WTC11 (cell line): ENCODE results near the gene MYCBPAP. TPM values are rescaled to one million over a fixed set of nuclear protein-coding genes. Genes with fewer than 3 reads are reported as not detected.

Experiments used
- ATAC-seq: fragments of 200-7000 bp; cut with Tn5 transposase; 2 replicates; pipeline ENCODE4 v1.10.0; 2021; ENCODE audit warnings: mild to moderate bottlenecking, moderate library complexity
- CTCF ChIA-PET: fragments of 300-600 bp; sonication (Branson Sonifier 250); formaldehyde crosslinking; loops from one replicate; lab custom pipeline; 2021; ENCODE audit warnings: antibody characterized with exemption; lab: Charles Lee
- POLR2A ChIA-PET: fragments of 350-600 bp; sonication (Branson Sonifier 250); formaldehyde crosslinking; loops from one replicate; lab custom pipeline; 2021; ENCODE audit warnings: antibody characterized with exemption; lab: Charles Lee
- DNase-seq: peaks from one replicate; pipeline ENCODE4 v3.0.0; 2021; ENCODE audit warnings: low spot score
- H3K27ac Mint-ChIP-seq: 2 replicates; pipeline ENCODE4 v1.8.0; 2021; ENCODE audit warnings: mixed read lengths
- H3K27me3 Mint-ChIP-seq: 2 replicates; pipeline ENCODE4 v1.8.0; 2021; ENCODE audit warnings: low read depth, mild to moderate bottlenecking, moderate library complexity, mixed read lengths
- H3K36me3 Mint-ChIP-seq: 2 replicates; pipeline ENCODE4 v1.8.0; 2021; ENCODE audit warnings: mixed read lengths
- H3K4me1 Mint-ChIP-seq: 2 replicates; pipeline ENCODE4 v1.8.0; 2022; ENCODE audit warnings: mixed read lengths
- H3K4me3 Mint-ChIP-seq: 2 replicates; pipeline ENCODE4 v1.8.0; 2021; ENCODE audit warnings: mild to moderate bottlenecking, moderate library complexity, mixed read lengths
- H3K9me3 Mint-ChIP-seq: 2 replicates; pipeline ENCODE4 v1.8.0; 2021; ENCODE audit warnings: mixed read lengths
- CBFB ChIP-seq: sonication (generic); formaldehyde crosslinking; IDR thresholded peaks from 2 replicates; pipeline ENCODE4 v1.8.1; 2022; ENCODE audit warnings: mild to moderate bottlenecking, low read depth, missing genetic modification reagents
- CDX4 ChIP-seq: fragments of 250-450 bp; sonication (Bioruptor Pico); IDR thresholded peaks from 2 replicates; pipeline ENCODE4 v1.9.0; 2021; ENCODE audit warnings: moderate library complexity, mild to moderate bottlenecking, inconsistent platforms, borderline replicate concordance
- E2F4 ChIP-seq: sonication (generic); formaldehyde crosslinking; IDR thresholded peaks from 2 replicates; pipeline ENCODE4 v1.8.1; 2022; ENCODE audit warnings: low read depth, mild to moderate bottlenecking, moderate library complexity, missing genetic modification reagents, borderline replicate concordance
- E2F5 ChIP-seq: sonication (generic); formaldehyde crosslinking; IDR thresholded peaks from 2 replicates; pipeline ENCODE4 v1.8.1; 2022; ENCODE audit warnings: mild to moderate bottlenecking, moderate library complexity, missing genetic modification reagents
- ELF4 ChIP-seq: sonication (generic); formaldehyde crosslinking; IDR thresholded peaks from 2 replicates; pipeline ENCODE4 v1.8.1; 2022; ENCODE audit warnings: low read depth, mild to moderate bottlenecking, moderate library complexity, missing genetic modification reagents
- ESRRA ChIP-seq: sonication (generic); formaldehyde crosslinking; IDR thresholded peaks from 2 replicates; pipeline ENCODE4 v1.8.1; 2022; ENCODE audit warnings: mild to moderate bottlenecking, missing genetic modification reagents, borderline replicate concordance
- GRHL2 ChIP-seq: fragments of 250-450 bp; sonication (Bioruptor Pico); IDR thresholded peaks from 2 replicates; pipeline ENCODE4 v1.8.0; 2022; ENCODE audit warnings: mild to moderate bottlenecking, moderate library complexity; ENCODE audit not compliant: insufficient replicate concordance, severe bottlenecking
- GTF2I ChIP-seq: fragments of 250-450 bp; sonication (Bioruptor Pico); conservative IDR thresholded peaks from 2 replicates; pipeline ENCODE4 v1.4.0; 2021; ENCODE audit warnings: mild to moderate bottlenecking
- JAZF1 ChIP-seq: fragments of 250-450 bp; sonication (Bioruptor Pico); IDR thresholded peaks from 2 replicates; pipeline ENCODE4 v1.9.0; 2021; ENCODE audit warnings: moderate library complexity, mild to moderate bottlenecking, inconsistent platforms
- KAT7 ChIP-seq: sonication (generic); formaldehyde crosslinking; IDR thresholded peaks from 2 replicates; pipeline ENCODE4 v1.8.1; 2023; ENCODE audit warnings: missing genetic modification reagents, mild to moderate bottlenecking, borderline replicate concordance
- OVOL2 ChIP-seq: fragments of 250-450 bp; sonication (Bioruptor Pico); IDR thresholded peaks from 2 replicates; pipeline ENCODE4 v1.9.0; 2021; ENCODE audit warnings: mild to moderate bottlenecking, borderline replicate concordance
- SMAD4 ChIP-seq: sonication (generic); formaldehyde crosslinking; IDR thresholded peaks from 2 replicates; pipeline ENCODE4 v1.8.0; 2022; ENCODE audit warnings: mild to moderate bottlenecking, missing genetic modification reagents
- STAT6 ChIP-seq: sonication (generic); formaldehyde crosslinking; conservative IDR thresholded peaks from 2 replicates; pipeline ENCODE4 v1.8.1; 2023; ENCODE audit warnings: mild to moderate bottlenecking, low read depth, missing genetic modification reagents, moderate library complexity
- USF2 ChIP-seq: sonication (generic); formaldehyde crosslinking; IDR thresholded peaks from 2 replicates; pipeline ENCODE4 v1.8.1; 2023; ENCODE audit warnings: mild to moderate bottlenecking, missing genetic modification reagents, moderate library complexity
- ZNF121 ChIP-seq: sonication (generic); formaldehyde crosslinking; IDR thresholded peaks from 2 replicates; pipeline ENCODE4 v1.8.0; 2023; ENCODE audit warnings: missing genetic modification reagents
- ZNF512 ChIP-seq: sonication (generic); formaldehyde crosslinking; IDR thresholded peaks from 2 replicates; pipeline ENCODE4 v1.8.1; 2022; ENCODE audit warnings: missing genetic modification reagents, borderline replicate concordance
- ZNF532 ChIP-seq: fragments of 250-450 bp; sonication (Bioruptor Pico); IDR thresholded peaks from 2 replicates; pipeline ENCODE4 v1.9.0; 2021; ENCODE audit warnings: mild to moderate bottlenecking, borderline replicate concordance
- ZSCAN18 ChIP-seq: fragments of 250-450 bp; sonication (Bioruptor Pico); IDR thresholded peaks from 2 replicates; pipeline ENCODE4 v2.1.2; 2022; ENCODE audit warnings: mild to moderate bottlenecking, moderate library complexity
- total RNA-seq: library from RNA; stranded (reverse); gene quantifications from 3 replicates; pipeline ENCODE4 v1.2.3, GENCODE V29; 2021

The MYCBPAP gene
- total RNA-seq, 1 experiment from 2014 or later: 5.7 TPM

- DNase-seq (no peak), ATAC-seq (no peak)
- peaks cover 11% of the 10 kb centered on the region for H3K4me1 Mint-ChIP-seq
- H3K27me3 Mint-ChIP-seq: no peaks in the 10 kb centered on the region
- no peak overlapping the region for H3K4me3 Mint-ChIP-seq
- H3K27ac Mint-ChIP-seq: no peak overlapping the region
- no peak for TF ChIP-seq E2F5 (CRISPR knock-in tag)
- TF ChIP-seq KAT7: no peak
- TF ChIP-seq ESRRA: no peak
- no peak for TF ChIP-seq ZNF532 (CRISPR knock-in tag)
- no peak for TF ChIP-seq CDX4
- no peak for TF ChIP-seq USF2 (CRISPR knock-in tag)
- no peak for TF ChIP-seq SMAD4 (CRISPR knock-in tag)
- no peak for TF ChIP-seq GTF2I
- no peak for TF ChIP-seq GRHL2 (CRISPR knock-in tag)
- TF ChIP-seq ZSCAN18 (CRISPR knock-in tag): no peak
- no peak for TF ChIP-seq OVOL2
- TF ChIP-seq CBFB: no peak
- no peak for TF ChIP-seq ZNF512 (CRISPR knock-in tag)
- H3K9me3 Mint-ChIP-seq: no peaks in the 10 kb centered on the region
- ChIA-PET CTCF (interaction anchor here (1.2 to 4.2 kb wide), 3 partner anchors 17 to 49 kb away, joined by 3 to 36 read pairs (median 5); partner anchors contain the start of gene CACNA1G), POLR2A (no interaction called here)
- no peaks in the 10 kb centered on the region for H3K36me3 Mint-ChIP-seq
Observed at GRCh38 chr17:50577451-50577954, 69.3 kb downstream of the MYCBPAP start.

GRCh38 chr17:50578173-50578572 lies 69.9 kb downstream of the MYCBPAP start:
- H3K27ac Mint-ChIP-seq: no peak overlapping the region
- CTCF ChIA-PET: interaction anchor here (0.6 to 4.2 kb wide), 4 partner anchors 18 to 50 kb away, joined by 3 to 36 read pairs (median 4); partner anchors contain the start of gene CACNA1G
- H3K4me3 Mint-ChIP-seq: no peak overlapping the region
- H3K4me1 Mint-ChIP-seq: peaks cover 11% of the 10 kb centered on the region
- no peaks in the 10 kb centered on the region for H3K36me3 Mint-ChIP-seq
- no peak for ATAC-seq
- DNase-seq: no peak
- no peaks in the 10 kb centered on the region for H3K27me3 Mint-ChIP-seq
- no peaks in the 10 kb centered on the region for H3K9me3 Mint-ChIP-seq
- POLR2A ChIA-PET: no interaction called here
- TF ChIP-seq CDX4 (no peak), JAZF1 (CRISPR knock-in tag) (no peak), ELF4 (CRISPR knock-in tag) (no peak), STAT6 (CRISPR knock-in tag) (no peak), E2F4 (CRISPR knock-in tag) (no peak), ZNF121 (CRISPR knock-in tag) (no peak)
